Activated CD4-positive, alpha-beta T cell treated with anti-CD3 and anti-CD28 coated beads for 1 hour (primary cell): Measurements from ENCODE around the gene RHOB.
"Not testable (repeated sequence)": the region's sequence is repeated elsewhere in the genome, so short reads cannot be mapped to it uniquely, and the experiment has no call there.

Experiments
- DNase-seq: peaks from one replicate; pipeline ENCODE4 v3.0.0-alpha.2; 2020

The RHOB gene

DNA sequence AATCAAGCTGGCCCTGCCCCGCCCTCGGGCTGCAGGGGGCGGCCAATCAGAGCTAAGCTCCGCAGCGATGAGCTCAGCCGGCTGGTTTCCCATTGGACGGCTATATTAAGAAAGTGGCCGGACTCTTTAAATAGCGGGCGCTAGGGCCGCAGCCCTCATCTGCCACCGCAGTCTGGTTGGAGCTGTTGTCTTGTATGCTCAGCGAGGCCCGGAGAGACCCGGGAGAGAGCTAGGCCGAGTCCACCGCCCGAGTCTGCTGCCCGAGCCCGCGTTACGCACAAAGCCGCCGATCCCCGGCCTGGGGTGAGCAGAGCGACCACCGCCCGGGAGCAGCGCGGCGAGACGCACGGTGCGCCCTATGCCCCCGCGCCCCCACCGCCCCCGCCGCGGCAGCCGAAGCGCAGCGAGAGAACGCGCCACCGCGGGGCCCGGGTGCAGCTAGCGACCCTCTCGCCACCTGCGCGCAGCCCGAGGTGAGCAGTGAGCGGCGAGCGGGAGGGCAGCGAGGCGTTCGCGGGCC is at the start of gene RHOB:
Gene RHOB (plus strand): TSS at position 158 of the 520 bp plus-strand sequence. CDS start 392 bp downstream, outside the sequence.
- peak; percentile 83 for DNase-seq

DNA sequence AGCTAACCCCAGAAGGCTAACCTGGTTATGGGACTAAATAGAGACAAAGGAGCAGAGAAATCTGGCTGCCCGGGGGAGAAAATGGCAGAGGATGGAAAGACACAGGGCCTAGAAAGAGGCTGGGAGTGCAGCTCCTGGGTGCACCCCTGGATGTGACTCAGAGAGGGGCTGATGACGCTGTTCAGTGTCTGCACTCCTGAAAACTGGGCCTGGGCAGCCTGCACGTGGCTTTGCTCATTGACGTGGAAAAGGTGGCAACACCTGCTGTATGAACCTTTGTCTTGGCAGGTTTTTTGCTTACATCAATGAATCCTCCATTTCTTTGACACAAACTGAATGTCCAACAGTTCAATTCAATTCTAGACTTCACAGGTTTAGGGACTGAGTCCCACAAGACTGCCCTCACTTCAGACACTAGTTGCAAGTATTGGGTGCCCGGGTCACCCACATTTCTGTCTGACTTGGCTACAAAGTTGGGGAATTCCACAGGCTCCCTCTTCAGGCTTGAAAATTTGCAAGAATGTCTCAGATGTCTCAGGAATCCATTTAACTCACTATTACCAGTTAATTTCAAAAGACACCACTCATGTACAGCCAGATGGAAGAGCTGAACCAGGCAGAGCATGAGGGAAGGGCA is 48.9 kb upstream of the RHOB start:
- DNase-seq = no peak

GRCh38 chr2:20398956-20399567 is 47.8 kb upstream of the RHOB start:
- no peak for DNase-seq

- DNase-seq = no peak
These were observed 46.6 kb upstream of the RHOB start for GRCh38 chr2:20400306-20400705.

- DNase-seq = no peak
These were observed 45.9 kb upstream of the RHOB start for GRCh38 chr2:20400787-20401488.

GRCh38 chr2:20401489-20401835 is 45.4 kb upstream of the RHOB start:
- DNase-seq = no peak

DNA sequence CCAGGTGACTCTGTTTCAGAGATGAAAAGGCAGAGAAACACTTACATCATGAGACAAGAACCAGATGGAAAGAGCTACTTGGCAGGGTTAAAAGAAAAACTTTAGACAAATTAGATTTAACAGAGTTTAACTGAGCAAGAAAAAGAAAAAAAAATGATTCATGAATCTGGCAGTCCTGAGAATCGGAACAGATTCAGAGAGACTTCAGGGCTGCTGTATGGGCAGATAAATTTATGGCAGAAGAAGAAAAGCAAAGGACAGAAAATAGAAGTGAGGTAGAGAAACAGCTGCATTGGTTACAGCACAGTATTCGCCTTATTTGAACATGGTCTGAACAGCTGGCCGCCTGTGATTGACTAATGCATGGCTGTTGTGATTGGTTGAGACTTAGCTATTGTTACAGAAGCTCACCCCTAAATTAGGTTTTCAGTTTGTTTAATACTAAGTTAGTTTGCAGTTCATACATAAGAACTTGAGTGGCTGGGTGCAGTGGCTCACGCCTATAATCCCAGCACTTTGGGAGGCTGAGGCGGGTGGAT is 43.0 kb upstream of the RHOB start:
- DNase-seq = no peak

- DNase-seq = no peak
These were observed 41.9 kb upstream of the RHOB start for GRCh38 chr2:20404950-20405349.

- DNase-seq = no peak
These were observed 37.8 kb upstream of the RHOB start for GRCh38 chr2:20409039-20409438.

DNA sequence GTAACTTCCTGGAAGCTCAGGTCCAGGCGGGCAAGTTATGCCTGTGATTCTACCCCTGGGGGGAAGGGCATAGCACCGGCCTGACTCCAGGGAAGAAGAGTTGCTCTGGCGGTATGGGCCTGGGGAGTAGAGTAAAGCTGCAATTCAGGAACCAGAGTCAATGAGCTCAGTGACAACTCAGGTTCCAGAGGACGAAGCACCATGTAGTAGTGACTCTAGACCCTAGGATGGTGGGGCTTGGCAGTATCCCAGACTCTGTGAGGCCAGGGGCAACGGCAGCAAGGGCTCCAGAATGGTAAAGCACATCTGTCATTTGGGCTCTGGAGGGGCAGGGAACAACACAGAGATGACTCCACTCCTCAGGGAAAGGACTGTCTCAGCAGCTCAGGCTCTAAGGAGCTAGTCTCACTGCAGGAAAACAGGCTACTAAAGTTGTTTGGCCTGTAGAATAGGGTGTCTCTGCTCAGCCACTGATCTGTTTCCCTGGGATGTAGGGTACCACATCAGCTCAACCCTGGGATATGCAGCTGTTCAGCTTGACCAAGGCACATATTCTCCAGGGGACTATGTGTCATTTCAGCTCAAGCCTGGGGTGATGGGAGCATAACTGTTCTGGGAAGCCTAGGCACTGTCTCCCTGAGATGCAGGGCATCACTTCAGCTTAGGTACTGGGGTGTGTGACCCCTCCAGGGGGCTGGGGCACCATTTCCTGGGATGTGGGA is 36.2 kb upstream of the RHOB start:
- DNase-seq = no peak

- DNase-seq = peak; percentile 42
These were observed 35.4 kb upstream of the RHOB start for GRCh38 chr2:20411361-20411894.

DNA sequence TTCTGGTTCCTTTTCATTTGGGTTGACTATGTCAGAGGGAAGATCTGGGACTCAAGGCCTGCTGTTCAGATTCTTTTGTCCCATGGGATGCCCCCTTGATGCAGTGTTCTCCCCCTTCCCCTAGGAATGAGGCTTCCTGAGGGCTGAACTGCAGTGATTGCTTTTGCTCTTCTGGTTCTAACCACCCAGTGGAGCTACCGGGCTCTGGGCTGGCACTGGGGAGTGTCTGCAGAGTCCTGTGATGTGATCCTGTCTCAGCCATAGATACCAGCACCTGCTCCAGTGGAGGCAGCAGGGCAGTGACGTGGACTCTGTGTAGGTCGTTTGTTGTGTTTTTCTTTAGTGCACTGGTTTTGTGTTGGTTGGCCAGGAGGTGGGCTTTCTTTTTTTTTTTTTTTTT is 32.1 kb upstream of the RHOB start:
- DNase-seq = no peak

GRCh38 chr2:20415511-20415918 is 31.4 kb upstream of the RHOB start:
- no peak for DNase-seq

DNA sequence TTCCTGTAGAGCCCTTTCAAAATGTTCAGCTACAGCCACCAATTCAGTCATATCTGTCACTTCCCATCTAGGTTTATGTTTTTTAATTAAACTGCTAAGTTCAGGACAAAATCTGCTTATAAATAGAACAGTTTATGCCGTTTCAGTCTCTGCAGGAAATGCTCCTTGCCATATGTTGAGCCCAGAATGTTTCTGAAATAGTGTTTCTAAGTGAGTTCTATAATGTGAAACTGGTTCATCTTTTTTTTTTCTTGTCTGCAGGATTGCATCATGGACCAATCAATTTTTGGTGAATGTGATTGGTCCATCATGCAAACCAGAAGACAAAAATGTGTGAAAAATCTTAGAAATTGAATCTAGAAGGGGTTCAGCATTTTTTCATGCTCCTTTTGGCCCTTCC is 30.2 kb upstream of the RHOB start:
- no peak for DNase-seq

DNA sequence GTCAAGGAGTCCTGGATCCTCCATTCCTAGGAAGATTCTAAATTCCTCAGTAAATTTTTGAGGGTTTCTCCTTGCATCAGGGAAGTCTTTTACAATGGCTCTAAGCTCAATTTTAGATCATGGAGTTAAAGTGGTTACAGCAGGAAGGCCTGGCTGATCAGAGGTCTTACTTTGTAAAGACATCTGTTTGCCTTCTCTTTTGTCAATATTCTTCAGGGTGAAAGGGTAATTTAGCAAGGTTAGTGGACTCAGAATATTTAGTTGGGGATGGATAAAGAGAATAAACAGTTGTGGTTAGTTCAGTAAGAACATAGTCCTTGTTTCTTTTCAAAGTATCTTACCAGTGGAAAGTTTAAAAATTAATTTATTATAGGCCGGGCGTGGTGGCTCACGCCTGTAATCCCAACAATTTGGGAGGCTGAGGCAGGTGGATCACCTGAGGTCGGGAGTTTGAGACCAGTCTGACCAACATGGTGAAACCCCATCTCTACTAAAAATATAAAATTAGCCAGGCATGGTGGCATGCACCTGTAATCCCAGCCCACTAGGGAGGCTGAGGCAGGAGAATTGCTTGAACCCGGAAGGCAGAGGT is 29.5 kb upstream of the RHOB start:
- not testable (repeated sequence) for DNase-seq

DNA sequence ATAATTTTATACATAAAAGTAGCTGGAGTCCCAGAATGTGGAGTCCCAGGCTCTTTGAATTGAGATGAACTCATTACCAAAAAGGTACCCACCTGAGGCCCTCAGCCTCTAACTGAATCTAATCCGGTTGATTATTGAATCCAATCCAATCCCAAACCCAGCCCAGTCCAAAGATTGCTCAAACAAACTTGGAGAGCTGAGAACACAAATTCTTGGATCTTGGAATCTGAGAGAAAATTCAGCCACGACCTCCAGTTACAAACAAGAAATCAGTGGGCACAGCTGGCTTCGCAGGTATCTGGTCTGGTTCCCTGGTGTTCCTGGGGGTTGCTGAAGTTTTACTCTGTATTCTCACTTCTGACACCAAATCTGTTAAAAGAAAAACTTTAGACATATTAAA is 28.4 kb upstream of the RHOB start:
- DNase-seq = no peak

- DNase-seq = no peak
These were observed 27.8 kb upstream of the RHOB start for GRCh38 chr2:20419007-20419576.

- no peak for DNase-seq
These were observed 27.1 kb upstream of the RHOB start for GRCh38 chr2:20419752-20420151.

GRCh38 chr2:20421336-20421987 is 25.4 kb upstream of the RHOB start:
- no peak for DNase-seq

GRCh38 chr2:20421988-20422370 is 24.9 kb upstream of the RHOB start:
- DNase-seq = no peak

- no peak for DNase-seq
These were observed 24.2 kb upstream of the RHOB start for GRCh38 chr2:20422402-20423271.
